GM12892 (cell line): ENCODE data around the gene VIPR2.

Source experiments
- POLR2A ChIP-seq: IDR thresholded peaks from 2 replicates; pipeline ENCODE4 v1.6.1; 2011; ENCODE audit warnings: low read depth, low read length, control low read depth
- POLR2AphosphoS5 ChIP-seq: IDR thresholded peaks from 2 replicates; pipeline ENCODE4 v1.6.1; 2011; ENCODE audit warnings: low read depth, low read length, control low read depth
- TAF1 ChIP-seq: IDR thresholded peaks from 2 replicates; pipeline ENCODE4 v1.6.1; 2011; ENCODE audit warnings: low read depth, mild to moderate bottlenecking, control low read depth, low read length, borderline replicate concordance

DNA sequence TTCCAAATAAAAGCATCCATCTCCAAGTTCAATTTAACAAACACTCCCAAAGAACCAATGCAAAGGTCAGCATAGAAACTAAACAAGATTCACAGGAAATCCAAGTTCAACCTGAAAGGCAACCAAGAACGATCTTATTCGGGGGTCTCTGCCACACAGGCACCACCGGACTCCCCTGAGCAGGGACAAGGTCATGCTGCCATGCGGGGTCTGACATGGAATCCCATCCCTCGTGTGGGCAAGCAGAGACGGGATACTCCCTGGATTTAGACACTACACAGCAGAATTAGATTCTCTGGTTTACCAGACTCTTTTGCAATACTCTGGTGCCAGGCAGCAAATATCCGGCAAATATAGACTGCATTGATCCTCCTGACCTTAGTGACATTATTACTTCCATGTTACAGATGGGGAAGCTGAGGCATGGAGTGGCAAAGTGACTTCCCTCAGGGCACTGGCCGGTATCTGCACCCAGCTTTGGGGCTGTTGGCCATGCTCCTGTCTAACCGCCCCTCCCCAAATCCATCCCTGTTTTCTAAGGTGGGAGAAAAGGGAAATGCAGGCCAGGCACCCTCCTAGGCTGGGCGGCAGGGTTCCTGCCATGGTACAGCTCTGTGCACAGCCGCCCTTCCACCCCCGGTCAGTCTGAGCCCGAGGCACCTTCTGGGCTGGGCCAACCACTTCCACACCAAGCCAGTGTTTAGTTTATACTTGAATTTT is 111.8 kb downstream of the VIPR2 start:
- TF ChIP-seq POLR2A (no peak), POLR2AphosphoS5 (no peak), TAF1 (no peak)
